ENCODE measurements around the gene GRPEL1. TPM values are rescaled to one million over a fixed set of nuclear protein-coding genes. Genes with fewer than 3 reads are reported as not detected.

Gene GRPEL1
- total RNA-seq, 1 experiment from 2014 or later, result 80.1 TPM

DNA sequence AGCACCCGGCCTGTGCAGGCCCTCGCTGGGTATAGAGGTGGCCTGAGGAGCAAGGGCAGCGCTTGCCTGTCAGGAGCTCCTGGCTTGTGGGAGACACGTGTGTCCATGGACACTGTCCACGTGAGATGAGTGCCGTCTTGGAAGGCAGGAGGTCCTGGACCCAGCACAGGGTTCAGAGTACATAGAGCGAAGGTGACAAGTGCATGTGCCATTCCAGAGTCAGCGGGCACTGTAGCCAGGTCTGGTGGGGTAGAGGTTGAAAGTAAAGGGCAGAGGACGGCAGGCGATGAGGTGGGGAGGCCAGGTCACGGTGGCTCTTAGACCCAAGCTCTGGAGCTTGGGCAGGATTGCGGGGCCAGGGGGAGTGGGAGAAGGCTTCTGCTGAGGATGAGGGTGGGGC is 53.0 kb downstream of the GRPEL1 start:
- TF ChIP-seq, protein P1, sequence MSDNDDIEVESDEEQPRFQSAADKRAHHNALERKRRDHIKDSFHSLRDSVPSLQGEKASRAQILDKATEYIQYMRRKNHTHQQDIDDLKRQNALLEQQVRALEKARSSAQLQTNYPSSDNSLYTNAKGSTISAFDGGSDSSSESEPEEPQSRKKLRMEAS (IDR thresholded peaks at IDR 0.05), result no peak
- TF ChIP-seq, protein P2, sequence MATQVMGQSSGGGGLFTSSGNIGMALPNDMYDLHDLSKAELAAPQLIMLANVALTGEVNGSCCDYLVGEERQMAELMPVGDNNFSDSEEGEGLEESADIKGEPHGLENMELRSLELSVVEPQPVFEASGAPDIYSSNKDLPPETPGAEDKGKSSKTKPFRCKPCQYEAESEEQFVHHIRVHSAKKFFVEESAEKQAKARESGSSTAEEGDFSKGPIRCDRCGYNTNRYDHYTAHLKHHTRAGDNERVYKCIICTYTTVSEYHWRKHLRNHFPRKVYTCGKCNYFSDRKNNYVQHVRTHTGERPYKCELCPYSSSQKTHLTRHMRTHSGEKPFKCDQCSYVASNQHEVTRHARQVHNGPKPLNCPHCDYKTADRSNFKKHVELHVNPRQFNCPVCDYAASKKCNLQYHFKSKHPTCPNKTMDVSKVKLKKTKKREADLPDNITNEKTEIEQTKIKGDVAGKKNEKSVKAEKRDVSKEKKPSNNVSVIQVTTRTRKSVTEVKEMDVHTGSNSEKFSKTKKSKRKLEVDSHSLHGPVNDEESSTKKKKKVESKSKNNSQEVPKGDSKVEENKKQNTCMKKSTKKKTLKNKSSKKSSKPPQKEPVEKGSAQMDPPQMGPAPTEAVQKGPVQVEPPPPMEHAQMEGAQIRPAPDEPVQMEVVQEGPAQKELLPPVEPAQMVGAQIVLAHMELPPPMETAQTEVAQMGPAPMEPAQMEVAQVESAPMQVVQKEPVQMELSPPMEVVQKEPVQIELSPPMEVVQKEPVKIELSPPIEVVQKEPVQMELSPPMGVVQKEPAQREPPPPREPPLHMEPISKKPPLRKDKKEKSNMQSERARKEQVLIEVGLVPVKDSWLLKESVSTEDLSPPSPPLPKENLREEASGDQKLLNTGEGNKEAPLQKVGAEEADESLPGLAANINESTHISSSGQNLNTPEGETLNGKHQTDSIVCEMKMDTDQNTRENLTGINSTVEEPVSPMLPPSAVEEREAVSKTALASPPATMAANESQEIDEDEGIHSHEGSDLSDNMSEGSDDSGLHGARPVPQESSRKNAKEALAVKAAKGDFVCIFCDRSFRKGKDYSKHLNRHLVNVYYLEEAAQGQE (IDR thresholded peaks at IDR 0.05; ENCODE audit: low read depth), result no peak
- TF ChIP-seq ELF1 (IDR thresholded peaks at IDR 0.05; ENCODE audit: borderline replicate concordance, low read depth) (no peak), SRF (IDR thresholded peaks at IDR 0.05; ENCODE audit: low read depth) (no peak), JUND (IDR thresholded peaks at IDR 0.05) (no peak), TCF7L2 (IDR thresholded peaks at IDR 0.05; ENCODE audit: borderline replicate concordance, extremely low read depth, insufficient read depth, insufficient read length) (no peak), POLR2A (IDR thresholded peaks at IDR 0.05; ENCODE audit: borderline replicate concordance, extremely low read depth, insufficient read depth, insufficient read length) (no peak), EZH2phosphoT487 (IDR thresholded peaks at IDR 0.05; ENCODE audit: borderline replicate concordance) (no peak), YY1 (IDR thresholded peaks at IDR 0.05; ENCODE audit: extremely low read depth, insufficient replicate concordance, low read depth, low read length) (no peak), POLR2AphosphoS5 (IDR thresholded peaks at IDR 0.05; ENCODE audit: low read depth, low read length) (no peak), ZFX (IDR thresholded peaks at IDR 0.05) (no peak), EZH2 (IDR thresholded peaks at IDR 0.05) (no peak), ZNF274 (IDR thresholded peaks at IDR 0.05; ENCODE audit: low read depth, low read length) (no peak), SIN3A (IDR thresholded peaks at IDR 0.05; ENCODE audit: low read depth) (no peak), CEBPB (IDR thresholded peaks at IDR 0.05; ENCODE audit: low read depth) (no peak), EGR1 (IDR thresholded peaks at IDR 0.05; ENCODE audit: low read depth) (no peak)
- TF ChIP-seq, protein P3, sequence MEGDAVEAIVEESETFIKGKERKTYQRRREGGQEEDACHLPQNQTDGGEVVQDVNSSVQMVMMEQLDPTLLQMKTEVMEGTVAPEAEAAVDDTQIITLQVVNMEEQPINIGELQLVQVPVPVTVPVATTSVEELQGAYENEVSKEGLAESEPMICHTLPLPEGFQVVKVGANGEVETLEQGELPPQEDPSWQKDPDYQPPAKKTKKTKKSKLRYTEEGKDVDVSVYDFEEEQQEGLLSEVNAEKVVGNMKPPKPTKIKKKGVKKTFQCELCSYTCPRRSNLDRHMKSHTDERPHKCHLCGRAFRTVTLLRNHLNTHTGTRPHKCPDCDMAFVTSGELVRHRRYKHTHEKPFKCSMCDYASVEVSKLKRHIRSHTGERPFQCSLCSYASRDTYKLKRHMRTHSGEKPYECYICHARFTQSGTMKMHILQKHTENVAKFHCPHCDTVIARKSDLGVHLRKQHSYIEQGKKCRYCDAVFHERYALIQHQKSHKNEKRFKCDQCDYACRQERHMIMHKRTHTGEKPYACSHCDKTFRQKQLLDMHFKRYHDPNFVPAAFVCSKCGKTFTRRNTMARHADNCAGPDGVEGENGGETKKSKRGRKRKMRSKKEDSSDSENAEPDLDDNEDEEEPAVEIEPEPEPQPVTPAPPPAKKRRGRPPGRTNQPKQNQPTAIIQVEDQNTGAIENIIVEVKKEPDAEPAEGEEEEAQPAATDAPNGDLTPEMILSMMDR (IDR thresholded peaks at IDR 0.05 in 2 of 3, conservative IDR thresholded peaks at IDR 0.05 in 1 of 3; ENCODE audit: borderline replicate concordance in 1 of 3, insufficient read depth in 1 of 3, low read depth in 2 of 3, low read length in 2 of 3), result no peak
- TF ChIP-seq, protein P4, sequence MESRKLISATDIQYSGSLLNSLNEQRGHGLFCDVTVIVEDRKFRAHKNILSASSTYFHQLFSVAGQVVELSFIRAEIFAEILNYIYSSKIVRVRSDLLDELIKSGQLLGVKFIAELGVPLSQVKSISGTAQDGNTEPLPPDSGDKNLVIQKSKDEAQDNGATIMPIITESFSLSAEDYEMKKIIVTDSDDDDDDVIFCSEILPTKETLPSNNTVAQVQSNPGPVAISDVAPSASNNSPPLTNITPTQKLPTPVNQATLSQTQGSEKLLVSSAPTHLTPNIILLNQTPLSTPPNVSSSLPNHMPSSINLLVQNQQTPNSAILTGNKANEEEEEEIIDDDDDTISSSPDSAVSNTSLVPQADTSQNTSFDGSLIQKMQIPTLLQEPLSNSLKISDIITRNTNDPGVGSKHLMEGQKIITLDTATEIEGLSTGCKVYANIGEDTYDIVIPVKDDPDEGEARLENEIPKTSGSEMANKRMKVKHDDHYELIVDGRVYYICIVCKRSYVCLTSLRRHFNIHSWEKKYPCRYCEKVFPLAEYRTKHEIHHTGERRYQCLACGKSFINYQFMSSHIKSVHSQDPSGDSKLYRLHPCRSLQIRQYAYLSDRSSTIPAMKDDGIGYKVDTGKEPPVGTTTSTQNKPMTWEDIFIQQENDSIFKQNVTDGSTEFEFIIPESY (IDR thresholded peaks at IDR 0.05; ENCODE audit: extremely low read depth, insufficient replicate concordance, low read length), result no peak
- peaks cover 4% of the 10 kb centered on the region; the same call in 1 of the 2 replicates for H3K79me2 ChIP-seq (ENCODE audit: insufficient read depth, low read length)
- H3K36me3 ChIP-seq (ENCODE audit: control insufficient read depth in 1 of 2, insufficient read depth in 2 of 2, low read length in 2 of 2), result peaks cover 13 to 44% of the 10 kb centered on the region in 2 experiments
- intact Hi-C loops (cut with micrococcal nuclease), result no loop called here
- H3K9me3 ChIP-seq (ENCODE audit: control insufficient read depth in 1 of 2, insufficient read depth in 1 of 2, low read depth in 1 of 2, low read length in 2 of 2), result no peaks in the 10 kb centered on the region
- no peaks in the 10 kb centered on the region for H4K20me1 ChIP-seq (ENCODE audit: insufficient read depth)
- no peak overlapping the region for H3K4me3 ChIP-seq (replicated peaks in 1 of 2; ENCODE audit: low read depth in 1 of 2, low read length in 2 of 2)
- no peak overlapping the region for H2AFZ ChIP-seq (ENCODE audit: low read depth, low read length, poor library complexity, severe bottlenecking)
- no peak overlapping the region for H3K4me2 ChIP-seq (ENCODE audit: low read length)
- peaks cover 0 to 4% of the 10 kb centered on the region in 2 experiments; a peak in 1 of 4 replicates for H3K4me1 ChIP-seq (ENCODE audit: control insufficient read depth in 1 of 2, insufficient read depth in 2 of 2, low read length in 2 of 2)
- no TSS peak for BruUV-seq (replicated peaks)
- H3K27me3 ChIP-seq (ENCODE audit: insufficient read depth, low read length), result no peaks in the 10 kb centered on the region
- ChIA-PET POLR2A (interaction anchor here (0.6 kb wide), 1 partner anchor 19 kb away, joined by 4 read pairs; no protein-coding TSS in a partner anchor), CTCF (no interaction called here), RAD21 (ENCODE audit: low non-redundant PET in 1 of 2, low total read pairs in 2 of 2, uncharacterized antibody in 2 of 2, unreplicated experiment in 2 of 2) (no interaction called here)
- no peak overlapping the region for H3K27ac ChIP-seq (ENCODE audit: low read depth, low read length)
- ATAC-seq (no peak), DNase-seq (ENCODE audit: low read depth, low spot score) (no peak)
- H3K9me2 ChIP-seq (ENCODE audit: insufficient read depth), result no peaks in the 10 kb centered on the region
- H3K9ac ChIP-seq (ENCODE audit: low read length), result no peak overlapping the region

All from HCT116 (cell line).